ENCODE results near the gene YBX2. TPM values are rescaled to one million over a fixed set of nuclear protein-coding genes. Genes with fewer than 3 reads are reported as not detected.

The YBX2 gene
- total RNA-seq, 4 donors from 2014 or later: 1.2 to 4.1 (median 2.1) TPM

DNA sequence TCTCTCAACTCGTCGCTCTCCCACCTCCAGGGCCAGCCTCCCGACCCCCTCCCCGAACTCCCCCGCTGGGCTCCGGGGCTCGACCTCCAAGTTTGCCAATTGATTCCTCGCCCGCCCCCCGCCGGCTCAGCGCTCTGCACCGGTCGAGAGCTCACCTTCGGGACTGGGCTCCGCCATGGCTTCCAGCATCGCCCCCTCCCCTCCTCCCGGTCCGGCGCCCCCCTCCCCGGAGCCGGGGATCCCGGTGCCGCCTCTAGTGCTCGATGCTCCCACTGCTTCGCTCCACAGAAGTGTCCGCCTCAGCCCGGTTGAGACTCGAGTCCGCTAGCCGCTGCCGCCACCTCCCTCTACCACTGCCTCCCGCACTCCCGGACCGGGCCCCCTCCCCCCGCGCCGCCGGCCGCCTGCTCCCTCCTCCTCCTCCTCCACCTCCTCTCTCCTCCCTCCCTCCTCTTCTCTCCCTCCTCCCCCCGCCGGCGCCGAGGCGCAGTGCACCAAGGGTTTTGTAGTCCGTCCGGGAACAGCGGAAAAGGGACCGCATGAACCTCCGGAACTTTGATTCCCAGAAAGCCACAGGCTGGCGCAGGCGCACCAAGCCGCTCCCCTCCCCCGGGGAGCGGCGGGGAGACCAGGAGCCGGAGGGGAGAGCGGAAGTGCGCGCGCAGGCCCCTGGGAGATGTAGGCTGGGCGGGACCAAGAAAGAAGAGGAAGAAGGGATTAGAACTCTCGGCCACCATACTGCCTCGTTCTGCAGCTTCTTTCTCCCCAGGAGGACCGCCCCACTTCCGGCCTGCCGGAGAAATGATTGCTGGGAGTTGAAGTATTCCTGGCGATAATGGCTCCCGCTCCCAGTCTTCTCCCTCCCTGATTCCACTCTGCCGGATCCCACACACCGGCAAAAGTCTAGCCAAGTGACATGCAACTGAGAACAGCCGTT is 55.1 kb downstream of the YBX2 start, which contains the start of gene PHF23:
PHF23 (minus strand) TSS at position 367 of the 937 bp plus-strand sequence; CDS start at position 189, 178 bp downstream.
- 0% methylated on average over 54 to 59 of the region's 72 CpGs for WGBS, 2 donors
- Histone ChIP-seq H3K27me3 (no peaks in the 10 kb centered on the region), H3K4me3 (replicated peaks in 1 of 3) (peak within 1 kb of the TSS; percentile 92 to 100 (median 99)), H3K27ac (peak within 1 kb of the TSS; percentile 73 to 96 (median 74)), H3K9me3 (no peaks in the 10 kb centered on the region), H3K36me3 (peaks cover 7 to 19% of the 10 kb centered on the region in 2 donors), H3K4me1 (peaks cover 20 to 39% of the 10 kb centered on the region in 2 donors)
- DNase-seq: peak; percentile 99 to 100
- intact Hi-C loops (cut with DNase I): no loop called here
- peak; percentile 34 to 76 for TF ChIP-seq POLR2A (IDR thresholded peaks at IDR 0.05)
- TF ChIP-seq, protein P1, sequence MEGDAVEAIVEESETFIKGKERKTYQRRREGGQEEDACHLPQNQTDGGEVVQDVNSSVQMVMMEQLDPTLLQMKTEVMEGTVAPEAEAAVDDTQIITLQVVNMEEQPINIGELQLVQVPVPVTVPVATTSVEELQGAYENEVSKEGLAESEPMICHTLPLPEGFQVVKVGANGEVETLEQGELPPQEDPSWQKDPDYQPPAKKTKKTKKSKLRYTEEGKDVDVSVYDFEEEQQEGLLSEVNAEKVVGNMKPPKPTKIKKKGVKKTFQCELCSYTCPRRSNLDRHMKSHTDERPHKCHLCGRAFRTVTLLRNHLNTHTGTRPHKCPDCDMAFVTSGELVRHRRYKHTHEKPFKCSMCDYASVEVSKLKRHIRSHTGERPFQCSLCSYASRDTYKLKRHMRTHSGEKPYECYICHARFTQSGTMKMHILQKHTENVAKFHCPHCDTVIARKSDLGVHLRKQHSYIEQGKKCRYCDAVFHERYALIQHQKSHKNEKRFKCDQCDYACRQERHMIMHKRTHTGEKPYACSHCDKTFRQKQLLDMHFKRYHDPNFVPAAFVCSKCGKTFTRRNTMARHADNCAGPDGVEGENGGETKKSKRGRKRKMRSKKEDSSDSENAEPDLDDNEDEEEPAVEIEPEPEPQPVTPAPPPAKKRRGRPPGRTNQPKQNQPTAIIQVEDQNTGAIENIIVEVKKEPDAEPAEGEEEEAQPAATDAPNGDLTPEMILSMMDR (IDR thresholded peaks at IDR 0.05): peak in 2 of 6 experiments; percentile 8 to 26

DNA sequence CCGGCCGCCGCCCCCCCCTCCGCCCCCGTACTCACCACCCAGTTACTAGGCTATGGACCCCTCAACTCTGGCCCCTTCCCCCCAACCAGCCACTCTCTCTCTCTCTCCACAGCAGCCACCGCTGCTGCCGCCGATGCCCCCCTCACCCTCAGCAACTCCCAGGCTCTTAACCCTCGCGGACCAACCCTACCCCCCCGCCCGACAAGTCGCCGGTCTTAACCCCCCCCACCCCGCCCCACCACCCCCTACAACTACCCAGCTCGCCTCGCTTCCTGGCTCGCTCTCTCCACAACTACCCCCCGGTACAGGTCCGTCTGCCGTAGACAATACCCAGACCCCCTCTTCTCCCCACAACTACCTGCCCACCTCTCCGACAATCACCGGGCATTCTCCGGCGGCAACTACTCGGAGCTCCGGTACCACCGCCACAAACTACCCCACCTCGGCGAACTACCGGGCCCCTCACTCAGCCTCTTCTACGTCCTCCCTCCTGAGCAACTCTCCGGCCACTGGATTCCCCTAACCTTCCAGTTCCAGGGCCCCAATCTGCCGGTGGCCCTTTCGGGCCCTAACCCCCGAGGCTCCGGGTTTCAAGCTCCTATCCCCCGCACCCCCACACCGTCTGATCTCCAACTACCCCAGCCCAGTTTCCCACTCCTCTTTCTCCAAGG is 55.9 kb downstream of the YBX2 start:
- Histone ChIP-seq H3K4me3 (replicated peaks in 1 of 3) (peak overlapping the region; percentile 92 to 100 (median 99)), H3K27me3 (no peaks in the 10 kb centered on the region), H3K27ac (peak overlapping the region; percentile 73 to 96 (median 74)), H3K4me1 (peaks cover 24 to 38% of the 10 kb centered on the region in 2 donors), H3K36me3 (peaks cover 7 to 17% of the 10 kb centered on the region in 2 donors), H3K9me3 (no peaks in the 10 kb centered on the region)
- 1% methylated on average over 35 to 37 of the region's 39 CpGs for WGBS, 2 donors
- DNase-seq: peak; percentile 25 to 46
- intact Hi-C loops (cut with DNase I): no loop called here
- TF ChIP-seq, protein P1 (IDR thresholded peaks at IDR 0.05): no peak
- no peak for TF ChIP-seq POLR2A (IDR thresholded peaks at IDR 0.05)

Small RNAs within 50 kb of the gene (small RNA-seq; reads per million reads assigned to genes)
- gene AC026954.2 (not detected), gene RF00019 (not detected)

Other genes starting within 250 kb of the YBX2 start
- gene CLEC10A, start 214.4 kb downstream of the YBX2 start, total RNA-seq: 1 to 10 TPM in 3 of 4 donors, under 1 TPM in 1; 0.59 to 3.9 (median 2.1) TPM
- gene ASGR2, start 179.8 kb downstream of the YBX2 start, total RNA-seq: 1 to 10 TPM in 1 of 4 donors, not detected in 3; 1.0 TPM
- gene ASGR1, start 115.3 kb downstream of the YBX2 start, total RNA-seq: 1 to 10 TPM in 3 of 4 donors, not detected in 1; 3.0 to 6.5 (median 3.3) TPM
- 10 to 100 TPM in 2 of 4 donors, 1 to 10 TPM in 2; 6.8 to 21.5 (median 12.4) TPM for gene DLG4, start 74.8 kb downstream of the YBX2 start, total RNA-seq
- 1,000 to 10,000 TPM in 1 of 4 donors, 100 to 1,000 TPM in 3; 581 to 1,743 (median 795) TPM for gene ACADVL, start 74.7 kb downstream of the YBX2 start, total RNA-seq
- gene DVL2, start 60.1 kb downstream of the YBX2 start, total RNA-seq: 10 to 100 TPM; 45.3 to 68.6 (median 49.0) TPM
- gene PHF23, start 55.2 kb downstream of the YBX2 start, total RNA-seq: 10 to 100 TPM; 19.8 to 39.5 (median 35.8) TPM
- 100 to 1,000 TPM; 112 to 840 (median 273) TPM for gene GABARAP, start 52.2 kb downstream of the YBX2 start, total RNA-seq
- 10 to 100 TPM; 35.1 to 70.4 (median 48.4) TPM for gene CTDNEP1, start 42.9 kb downstream of the YBX2 start, total RNA-seq
- gene ELP5, start 42.4 kb downstream of the YBX2 start, total RNA-seq: 10 to 100 TPM; 27.4 to 49.0 (median 33.0) TPM
- gene CLDN7, start 32.2 kb downstream of the YBX2 start, total RNA-seq: 100 to 1,000 TPM; 108 to 161 (median 144) TPM
- gene SLC2A4, start 12.9 kb downstream of the YBX2 start, total RNA-seq: 10 to 100 TPM in 1 of 4 donors, 1 to 10 TPM in 3; 2.5 to 14.6 (median 3.9) TPM
- 100 to 1,000 TPM; 135 to 210 (median 144) TPM for gene EIF5A, start 13.0 kb upstream of the YBX2 start, total RNA-seq
- 100 to 1,000 TPM in 2 of 4 donors, 10 to 100 TPM in 2; 69.5 to 130 (median 100) TPM for gene GPS2, start 20.7 kb upstream of the YBX2 start, total RNA-seq
- 10 to 100 TPM; 18.5 to 32.8 (median 22.5) TPM for gene NEURL4, start 34.7 kb upstream of the YBX2 start, total RNA-seq
- 1 to 10 TPM in 3 of 4 donors, under 1 TPM in 1; 0.89 to 7.1 (median 3.8) TPM for gene ACAP1, start 41.9 kb upstream of the YBX2 start, total RNA-seq
- 10 to 100 TPM in 3 of 4 donors, 1 to 10 TPM in 1; 6.6 to 20.4 (median 18.7) TPM for gene KCTD11, start 57.5 kb upstream of the YBX2 start, total RNA-seq
- not detected for gene TMEM95, start 60.5 kb upstream of the YBX2 start, total RNA-seq
- 10 to 100 TPM; 11.0 to 30.2 (median 15.9) TPM for gene TNK1, start 86.5 kb upstream of the YBX2 start, total RNA-seq
- gene PLSCR3, start 99.9 kb upstream of the YBX2 start, total RNA-seq: 10 to 100 TPM; 18.3 to 21.6 (median 19.9) TPM
- 100 to 1,000 TPM in 1 of 4 donors, 10 to 100 TPM in 3; 27.8 to 133 (median 35.2) TPM for gene TMEM256, start 109.5 kb upstream of the YBX2 start, total RNA-seq
- gene NLGN2, start 113.2 kb upstream of the YBX2 start, total RNA-seq: 1 to 10 TPM; 2.2 to 6.3 (median 4.7) TPM
- not detected for gene SPEM1, start 125.7 kb upstream of the YBX2 start, total RNA-seq
- gene SPEM2, start 131.0 kb upstream of the YBX2 start, total RNA-seq: under 1 TPM in 1 of 4 donors, not detected in 3; 0.40 TPM
- not detected for gene SPEM3, start 134.2 kb upstream of the YBX2 start, total RNA-seq
- gene TMEM102, start 140.8 kb upstream of the YBX2 start, total RNA-seq: 10 to 100 TPM; 11.3 to 19.4 (median 16.4) TPM
- 10 to 100 TPM in 3 of 4 donors, 1 to 10 TPM in 1; 4.3 to 12.1 (median 10.5) TPM for gene FGF11, start 144.9 kb upstream of the YBX2 start, total RNA-seq
- gene CHRNB1, start 150.4 kb upstream of the YBX2 start, total RNA-seq: 10 to 100 TPM; 13.4 to 29.2 (median 19.8) TPM
- gene ZBTB4, start 185.0 kb upstream of the YBX2 start, total RNA-seq: 10 to 100 TPM; 58.5 to 85.2 (median 79.9) TPM
- gene SLC35G6, start 186.8 kb upstream of the YBX2 start, total RNA-seq: not detected
- 100 to 1,000 TPM in 2 of 4 donors, 10 to 100 TPM in 2; 47.6 to 125 (median 82.2) TPM for gene POLR2A, start 189.7 kb upstream of the YBX2 start, total RNA-seq

All from thyroid gland (tissue), 4 donors.